ENCODE data around the gene MCOLN2.
"Not testable (repeated sequence)": the region's sequence is repeated elsewhere in the genome, so short reads cannot be mapped to it uniquely, and the experiment has no call there.

The MCOLN2 gene

GRCh38 chr1:84912726-84913554 lies 84.0 kb downstream of the MCOLN2 start:
- DNase-seq (ENCODE audit: low spot score), result no peak
- no peak for TF ChIP-seq CTCF (IDR thresholded peaks at IDR 0.05; ENCODE audit: extremely low read depth, missing control alignments)

GRCh38 chr1:84908746-84909464 lies 88.0 kb downstream of the MCOLN2 start:
- not testable (repeated sequence) for DNase-seq (ENCODE audit: low spot score)

- no peak for TF ChIP-seq CTCF (IDR thresholded peaks at IDR 0.05; ENCODE audit: extremely low read depth, missing control alignments)
- no peak for DNase-seq (ENCODE audit: low spot score)
Measured at GRCh38 chr1:84907095-84907827, 89.7 kb downstream of the MCOLN2 start.

- DNase-seq (ENCODE audit: low spot score), result not testable (repeated sequence)
Measured at GRCh38 chr1:84902727-84903126, 94.2 kb downstream of the MCOLN2 start.

GRCh38 chr1:84899969-84900368 lies 96.9 kb downstream of the MCOLN2 start:
- DNase-seq (ENCODE audit: low spot score), result no peak
- TF ChIP-seq CTCF (IDR thresholded peaks at IDR 0.05; ENCODE audit: extremely low read depth, missing control alignments), result no peak

GRCh38 chr1:84896279-84896678 lies 100.6 kb downstream of the MCOLN2 start:
- TF ChIP-seq CTCF (IDR thresholded peaks at IDR 0.05; ENCODE audit: extremely low read depth, missing control alignments), result no peak
- DNase-seq (ENCODE audit: low spot score), result no peak

GRCh38 chr1:84892705-84893618 lies 104.0 kb downstream of the MCOLN2 start, which contains the start of gene LPAR3:
LPAR3 (minus strand) TSS chr1:84893206; CDS start chr1:84866120, 27,086 bp downstream.
- no peak for TF ChIP-seq CTCF (IDR thresholded peaks at IDR 0.05; ENCODE audit: extremely low read depth, missing control alignments)
- no peak for DNase-seq (ENCODE audit: low spot score)
